Activated T-cell treated with anti-CD3 and anti-CD28 coated beads, Interleukin-2, amount 50 U/mL, for 24 hours (primary cell): ENCODE measurements around the gene RCC2.
"Not testable (repeated sequence)": the region's sequence is repeated elsewhere in the genome, so short reads cannot be mapped to it uniquely, and the experiment has no call there.

ENCODE experiments used
- DNase-seq: peaks from one replicate; pipeline ENCODE4 v3.0.0-alpha.2; 2020
- H3K27ac Mint-ChIP-seq: 2 replicates; pipeline ENCODE4 v1.8.0; 2020; ENCODE audit warnings: mild to moderate bottlenecking, mixed read lengths
- H3K27me3 Mint-ChIP-seq: 2 replicates; pipeline ENCODE4 v1.8.0; 2020; ENCODE audit warnings: mixed read lengths
- H3K36me3 Mint-ChIP-seq: 2 replicates; pipeline ENCODE4 v1.8.0; 2020; ENCODE audit warnings: low read depth, mixed read lengths
- H3K4me1 Mint-ChIP-seq: 2 replicates; pipeline ENCODE4 v1.8.0; 2020; ENCODE audit warnings: low read depth, mixed read lengths
- H3K4me3 Mint-ChIP-seq: 2 replicates; pipeline ENCODE4 v1.8.0; 2020; ENCODE audit warnings: mild to moderate bottlenecking, moderate library complexity, mixed read lengths
- H3K9me3 Mint-ChIP-seq: 2 replicates; pipeline ENCODE4 v1.8.0; 2020; ENCODE audit warnings: mixed read lengths

The RCC2 gene

GRCh38 chr1:17462669-17463068 lies 23.2 kb upstream of the RCC2 start:
- no peak for DNase-seq
- Mint-ChIP-seq H3K36me3 (no peaks in the 10 kb centered on the region), H3K27ac (no peak overlapping the region), H3K27me3 (peaks cover 11% of the 10 kb centered on the region), H3K9me3 (no peaks in the 10 kb centered on the region), H3K4me1 (no peaks in the 10 kb centered on the region), H3K4me3 (no peak overlapping the region)

- Mint-ChIP-seq H3K4me3 (no peak overlapping the region), H3K9me3 (no peaks in the 10 kb centered on the region), H3K27ac (no peak overlapping the region), H3K36me3 (no peaks in the 10 kb centered on the region), H3K4me1 (no peaks in the 10 kb centered on the region), H3K27me3 (peaks cover 9% of the 10 kb centered on the region)
- no peak for DNase-seq
Observed at GRCh38 chr1:17460219-17460618, 20.7 kb upstream of the RCC2 start.

- no peak overlapping the region for H3K27ac Mint-ChIP-seq
- H3K36me3 Mint-ChIP-seq: no peaks in the 10 kb centered on the region
- H3K9me3 Mint-ChIP-seq: no peaks in the 10 kb centered on the region
- H3K4me3 Mint-ChIP-seq: no peak overlapping the region
- H3K4me1 Mint-ChIP-seq: no peaks in the 10 kb centered on the region
- peaks cover 9% of the 10 kb centered on the region for H3K27me3 Mint-ChIP-seq
- DNase-seq: no peak
Observed at GRCh38 chr1:17458794-17459193, 19.3 kb upstream of the RCC2 start.

GRCh38 chr1:17452686-17453085 lies 13.2 kb upstream of the RCC2 start:
- Mint-ChIP-seq H3K36me3 (no peaks in the 10 kb centered on the region), H3K27me3 (no peaks in the 10 kb centered on the region), H3K4me3 (no peak overlapping the region), H3K9me3 (no peaks in the 10 kb centered on the region), H3K27ac (no peak overlapping the region), H3K4me1 (no peaks in the 10 kb centered on the region)
- DNase-seq: no peak

- not testable (repeated sequence) for H3K27me3 Mint-ChIP-seq, H3K36me3 Mint-ChIP-seq, H3K27ac Mint-ChIP-seq, H3K4me3 Mint-ChIP-seq, H3K4me1 Mint-ChIP-seq, H3K9me3 Mint-ChIP-seq, DNase-seq
Observed at GRCh38 chr1:17452203-17452602, 12.7 kb upstream of the RCC2 start.

GRCh38 chr1:17451731-17452130 lies 12.3 kb upstream of the RCC2 start:
- Mint-ChIP-seq H3K27me3 (no peaks in the 10 kb centered on the region), H3K4me1 (no peaks in the 10 kb centered on the region), H3K27ac (no peak overlapping the region), H3K4me3 (no peak overlapping the region), H3K9me3 (no peaks in the 10 kb centered on the region), H3K36me3 (no peaks in the 10 kb centered on the region)
- no peak for DNase-seq

- DNase-seq: no peak
- H3K27me3 Mint-ChIP-seq: no peaks in the 10 kb centered on the region
- no peaks in the 10 kb centered on the region for H3K9me3 Mint-ChIP-seq
- no peak overlapping the region for H3K27ac Mint-ChIP-seq
- no peak overlapping the region for H3K4me3 Mint-ChIP-seq
- no peaks in the 10 kb centered on the region for H3K36me3 Mint-ChIP-seq
- no peaks in the 10 kb centered on the region for H3K4me1 Mint-ChIP-seq
Observed at GRCh38 chr1:17447501-17447992, 8.1 kb upstream of the RCC2 start.

GRCh38 chr1:17442841-17443240 lies 3.4 kb upstream of the RCC2 start:
- no peak overlapping the region for H3K27ac Mint-ChIP-seq
- H3K36me3 Mint-ChIP-seq: peaks cover 9% of the 10 kb centered on the region
- no peaks in the 10 kb centered on the region for H3K9me3 Mint-ChIP-seq
- DNase-seq: no peak
- peaks cover 21% of the 10 kb centered on the region for H3K4me1 Mint-ChIP-seq
- H3K4me3 Mint-ChIP-seq: no peak overlapping the region
- H3K27me3 Mint-ChIP-seq: no peaks in the 10 kb centered on the region

GRCh38 chr1:17441993-17442357 lies 2.5 kb upstream of the RCC2 start:
- H3K27ac Mint-ChIP-seq: no peak overlapping the region
- H3K9me3 Mint-ChIP-seq: no peaks in the 10 kb centered on the region
- H3K36me3 Mint-ChIP-seq: peaks cover 14% of the 10 kb centered on the region
- no peak for DNase-seq
- peaks cover 22% of the 10 kb centered on the region for H3K4me1 Mint-ChIP-seq
- no peaks in the 10 kb centered on the region for H3K27me3 Mint-ChIP-seq
- H3K4me3 Mint-ChIP-seq: no peak overlapping the region

- Mint-ChIP-seq H3K9me3 (no peaks in the 10 kb centered on the region), H3K4me1 (peaks cover 28% of the 10 kb centered on the region), H3K4me3 (peak overlapping the region; percentile 80), H3K27ac (no peak overlapping the region), H3K27me3 (no peaks in the 10 kb centered on the region), H3K36me3 (peaks cover 20% of the 10 kb centered on the region)
- no peak for DNase-seq
Observed at GRCh38 chr1:17441265-17441992, 2.0 kb upstream of the RCC2 start.

GRCh38 chr1:17440827-17441168 lies 1.3 kb upstream of the RCC2 start:
- Mint-ChIP-seq H3K36me3 (peaks cover 26% of the 10 kb centered on the region), H3K4me3 (peak overlapping the region; percentile 80), H3K27ac (peak overlapping the region; percentile 7), H3K9me3 (no peaks in the 10 kb centered on the region), H3K4me1 (peaks cover 34% of the 10 kb centered on the region), H3K27me3 (no peaks in the 10 kb centered on the region)
- no peak for DNase-seq

GRCh38 chr1:17440074-17440826 lies 773 bp upstream of the RCC2 start:
- Mint-ChIP-seq H3K27ac (peak overlapping the region; percentile 87), H3K36me3 (peaks cover 31% of the 10 kb centered on the region), H3K27me3 (no peaks in the 10 kb centered on the region), H3K4me3 (peak overlapping the region; percentile 80), H3K4me1 (peaks cover 39% of the 10 kb centered on the region), H3K9me3 (no peaks in the 10 kb centered on the region)
- DNase-seq: no peak

GRCh38 chr1:17438318-17439249 lies 893 bp downstream of the RCC2 start:
- Mint-ChIP-seq H3K9me3 (no peaks in the 10 kb centered on the region), H3K4me3 (peak overlapping the region; percentile 94), H3K4me1 (peaks cover 55% of the 10 kb centered on the region), H3K36me3 (peaks cover 48% of the 10 kb centered on the region), H3K27ac (peak overlapping the region; percentile 98), H3K27me3 (no peaks in the 10 kb centered on the region)
- peak; percentile 86 for DNase-seq

- Mint-ChIP-seq H3K4me1 (peaks cover 61% of the 10 kb centered on the region), H3K27me3 (no peaks in the 10 kb centered on the region), H3K4me3 (peak overlapping the region; percentile 85), H3K9me3 (no peaks in the 10 kb centered on the region), H3K27ac (peak overlapping the region; percentile 86), H3K36me3 (peaks cover 55% of the 10 kb centered on the region)
- peak; percentile 82 for DNase-seq
Observed at GRCh38 chr1:17437580-17438317, 1.7 kb downstream of the RCC2 start.
